Left lung (tissue), 10 donors: ENCODE data around the gene C8G. TPM values are rescaled to one million over a fixed set of nuclear protein-coding genes. Genes with fewer than 3 reads are reported as not detected.

Source experiments
- ATAC-seq: fragments of 200-7000 bp; cut with Tn5 transposase; one replicate; pipeline ENCODE4 v1.9.1; 2020; ENCODE audit warnings: moderate library complexity
- DNase-seq, 4 donors: peaks; one replicate each; pipeline ENCODE4 v3.0.0-alpha.2; 2013 to 2020
- H3K27ac ChIP-seq, 2 donors: fragments of 200-600 bp; sonication (generic) in 1 of 2; one replicate each; pipeline versions ENCODE4 v1.5.0 to v1.8.0; 2020 to 2021
- H3K27me3 ChIP-seq, 2 donors: fragments of 200-600 bp; sonication (generic) in 1 of 2; one replicate each; pipeline versions ENCODE4 v1.5.0 to v1.8.0; 2020 to 2021
- H3K36me3 ChIP-seq, 2 donors: fragments of 200-600 bp; sonication (generic) in 1 of 2; one replicate each; pipeline versions ENCODE4 v1.5.0 to v1.8.0; 2020 to 2021
- H3K4me1 ChIP-seq, 2 donors: fragments of 200-600 bp; one replicate each; pipeline ENCODE4 v1.8.0; 2021
- H3K4me3 ChIP-seq, 2 donors: fragments of 200-600 bp; sonication (generic) in 1 of 2; one replicate each; pipeline versions ENCODE4 v1.5.0 to v1.8.0; 2020 to 2021; ENCODE audit warnings: mild to moderate bottlenecking in 1 of 2
- H3K9me3 ChIP-seq, 2 donors: fragments of 200-600 bp; sonication (generic) in 1 of 2; one replicate each; pipeline versions ENCODE4 v1.5.0 to v1.8.0; 2020 to 2021
- CTCF ChIP-seq, 2 donors: fragments of 200-600 bp; sonication (generic) in 1 of 2; IDR thresholded peaks; one replicate each; pipeline versions ENCODE4 v1.5.0 to v1.8.0; 2021; ENCODE audit warnings: antibody characterized with exemption in 2 of 2
- intact Hi-C, 2 donors: fragments of 100-400 bp; cut with DNase I; formaldehyde crosslinking; loops; one replicate each; pipeline versions ENCODE4 v1.11.2 to v1.14.2; 2022
- polyA plus RNA-seq, 6 donors: library from polyadenylated mRNA; unstranded; fragments of 120-200 nt; gene quantifications; one replicate each; pipeline ENCODE4 v1.2.1, GENCODE V29; 2013; ENCODE audit not compliant: insufficient read length in 6 of 6
- total RNA-seq, 2 donors: library from RNA; stranded (reverse); fragmentation: NEBNext Ultra II Directional; extraction: Animal tissue kit (Norgen Biotek cat#: 25700); gene quantifications; one replicate each; pipeline ENCODE4 v1.2.1, GENCODE V29; 2021
- donor health status: DM: no; HTN: yes; CAD: no.
- donor health status: DM: no; HTN: no; CAD: no.

The C8G gene
- total and polyA plus RNA-seq, 8 donors, result 0.47 to 1.2 (median 0.85) TPM

- Histone ChIP-seq H3K36me3 (peaks cover 0 to 49% of the 10 kb centered on the region in 2 donors), H3K27me3 (no peaks in the 10 kb centered on the region), H3K4me3 (peak overlapping the region in 1 of 2 donors; percentile 98), H3K27ac (no peak overlapping the region), H3K4me1 (peaks cover 2 to 29% of the 10 kb centered on the region in 2 donors), H3K9me3 (no peaks in the 10 kb centered on the region)
- intact Hi-C loops, result no loop called here
- ATAC-seq (no peak), DNase-seq (peak in 2 of 4 donors; percentile 31 to 72)
- no peak for TF ChIP-seq CTCF (IDR thresholded peaks at IDR 0.05)
Observed at GRCh38 chr9:136942881-136943230, 2.2 kb upstream of the C8G start.

- Histone ChIP-seq H3K27me3 (no peaks in the 10 kb centered on the region), H3K4me1 (peaks cover 5 to 36% of the 10 kb centered on the region in 2 donors), H3K9me3 (no peaks in the 10 kb centered on the region), H3K27ac (peak overlapping the region; percentile 83 to 90), H3K4me3 (peak overlapping the region; percentile 94 to 98), H3K36me3 (peaks cover 0 to 44% of the 10 kb centered on the region in 2 donors)
- DNase-seq (peak in 3 of 4 donors; percentile 12 to 88 (median 47)), ATAC-seq (peak; percentile 8)
- intact Hi-C loops, result no loop called here
- no peak for TF ChIP-seq CTCF (IDR thresholded peaks at IDR 0.05)
Observed at GRCh38 chr9:136943291-136944211, 1.5 kb upstream of the C8G start.

GRCh38 chr9:136944212-136944518 is 878 bp upstream of the C8G start:
- no peaks in the 10 kb centered on the region for H3K9me3 ChIP-seq
- DNase-seq, result no peak
- H3K36me3 ChIP-seq, result peaks cover 0 to 40% of the 10 kb centered on the region in 2 donors
- no peak for TF ChIP-seq CTCF (IDR thresholded peaks at IDR 0.05)
- H3K4me1 ChIP-seq, result peaks cover 9 to 40% of the 10 kb centered on the region in 2 donors
- peak; percentile 20 for ATAC-seq
- no peaks in the 10 kb centered on the region for H3K27me3 ChIP-seq
- intact Hi-C loops, result no loop called here
- H3K4me3 ChIP-seq, result peak overlapping the region; percentile 94 to 98
- peak overlapping the region; percentile 83 to 90 for H3K27ac ChIP-seq

- H3K27ac ChIP-seq, result no peak overlapping the region
- TF ChIP-seq CTCF (IDR thresholded peaks at IDR 0.05), result no peak
Observed at GRCh38 chr9:136945333-136946227, 537 bp downstream of the C8G start.

More at GRCh38 chr9:136945333-136946227, 537 bp downstream of the C8G start:
- no peak overlapping the region for H3K4me3 ChIP-seq
- H3K27me3 ChIP-seq, result no peaks in the 10 kb centered on the region
- DNase-seq, result peak in 2 of 4 donors; percentile 36 to 79
- peaks cover 0 to 26% of the 10 kb centered on the region in 2 donors for H3K36me3 ChIP-seq
- no peaks in the 10 kb centered on the region for H3K9me3 ChIP-seq
- intact Hi-C loops, result no loop called here
- ATAC-seq, result no peak
- H3K4me1 ChIP-seq, result peaks cover 13 to 51% of the 10 kb centered on the region in 2 donors
